Suprapubic skin (tissue), 4 donors: ENCODE measurements around the gene TBC1D17. TPM values are rescaled to one million over a fixed set of nuclear protein-coding genes. Genes with fewer than 3 reads are reported as not detected.
A peak's percentile ranks its signal among the peaks of the same experiment; 100 is the strongest.

Source experiments
- DNase-seq, 2 donors: peaks; one replicate each; pipeline ENCODE4 v3.0.0-alpha.2; 2019; ENCODE audit warnings: low spot score in 2 of 2
- H3K27ac ChIP-seq: fragments of 200-600 bp; sonication (generic); one replicate; pipeline ENCODE4 v1.5.1; 2019
- H3K27me3 ChIP-seq: fragments of 200-600 bp; sonication (generic); one replicate; pipeline ENCODE4 v1.5.1; 2019
- H3K36me3 ChIP-seq: fragments of 200-600 bp; sonication (generic); one replicate; pipeline ENCODE4 v1.5.1; 2019
- H3K4me1 ChIP-seq: fragments of 200-600 bp; sonication (generic); one replicate; pipeline ENCODE4 v1.5.1; 2019
- H3K4me3 ChIP-seq: fragments of 200-600 bp; sonication (generic); one replicate; pipeline ENCODE4 v1.5.1; 2019; ENCODE audit warnings: mild to moderate bottlenecking
- H3K9me3 ChIP-seq: fragments of 200-600 bp; sonication (generic); one replicate; pipeline ENCODE4 v1.5.1; 2019
- EP300 ChIP-seq: sonication (generic); formaldehyde crosslinking; IDR thresholded peaks from one replicate; pipeline ENCODE4 v1.6.1; 2017; ENCODE audit warnings: antibody characterized with exemption
- POLR2A ChIP-seq, 2 donors: fragments of 450-650 bp; IDR thresholded peaks; one replicate each; pipeline ENCODE4 v1.6.1; 2017; ENCODE audit warnings: antibody characterized with exemption in 2 of 2, mild to moderate bottlenecking in 2 of 2, moderate library complexity in 2 of 2
- POLR2AphosphoS5 ChIP-seq, 3 donors: sonication (generic); formaldehyde crosslinking; IDR thresholded peaks; one replicate each; pipeline ENCODE4 v1.6.1; 2017; ENCODE audit warnings: antibody characterized with exemption in 3 of 3
- WGBS: methylation state at CpG from one replicate; pipeline ENCODE4 v1.1.5; 2018; 5-methylcytosine and 5-hydroxymethylcytosine counted together
- total RNA-seq, 4 donors: library from RNA; depleted of rRNA; stranded (reverse); fragments of >200 nt; gene quantifications; one replicate each; pipeline ENCODE4 v1.1.0, GENCODE V29; 2016
- TF ChIP-seq, protein P1 (sequence below), 2 donors: fragments of 200-600 bp in 1 of 2; fragments of 450-650 bp in 1 of 2; sonication (generic) in 1 of 2; IDR thresholded peaks; one replicate each; pipeline ENCODE4 v1.5.1; 2016 to 2019; ENCODE audit warnings: antibody characterized with exemption in 2 of 2, mild to moderate bottlenecking in 1 of 2, moderate library complexity in 1 of 2

The TBC1D17 gene
- total RNA-seq, 4 donors from 2014 or later = 40.5 to 93.4 (median 59.4) TPM

DNA sequence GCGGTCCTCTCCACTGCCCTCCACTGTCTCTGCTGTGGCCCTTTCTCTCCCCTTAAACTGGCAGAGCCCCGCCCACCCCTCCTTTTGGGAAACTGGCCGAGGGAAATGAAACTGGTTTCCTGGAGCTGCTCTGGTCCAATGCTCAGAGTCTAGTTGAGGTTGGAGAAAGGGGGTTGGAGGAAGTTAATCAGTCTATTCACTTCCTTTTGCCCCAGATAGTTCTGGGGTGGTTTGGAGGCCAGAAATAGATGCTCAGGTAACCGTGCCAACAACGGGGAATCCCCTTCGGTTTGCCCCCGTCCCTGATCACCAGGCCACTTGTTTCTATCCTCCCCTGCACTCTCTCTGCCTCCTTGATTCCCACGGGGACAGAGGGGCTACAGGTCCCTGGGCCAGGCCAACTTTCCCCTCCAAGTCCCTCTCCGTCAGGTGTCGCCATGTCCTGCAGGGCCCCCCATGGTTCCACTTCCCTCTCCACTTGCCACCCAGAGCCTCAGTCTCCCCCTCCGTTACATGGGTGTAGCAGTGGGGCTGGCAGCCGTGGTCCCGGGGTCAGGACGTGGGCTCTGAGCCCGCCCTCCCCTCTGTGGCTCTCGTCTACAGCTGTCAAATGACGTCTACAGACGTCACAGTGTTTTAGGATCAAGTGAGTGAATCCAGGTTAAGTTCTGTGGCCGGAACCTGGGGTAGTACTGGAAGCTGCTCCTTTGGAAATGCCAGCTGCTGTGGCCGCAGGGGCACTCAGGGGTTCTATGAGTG lies 19.5 kb downstream of the TBC1D17 start, which contains the start of gene IL4I1:
IL4I1 (minus strand) TSS at position 25 of the 759 bp plus-strand sequence. CDS start 727 bp downstream, outside the sequence.
- no peak for TF ChIP-seq POLR2A (IDR thresholded peaks at IDR 0.05)
- peaks cover 19% of the 10 kb centered on the region for H3K4me1 ChIP-seq
- peak within 1 kb of the TSS; percentile 51 for H3K27ac ChIP-seq
- H3K9me3 ChIP-seq = no peaks in the 10 kb centered on the region
- H3K27me3 ChIP-seq = no peaks in the 10 kb centered on the region
- no peaks in the 10 kb centered on the region for H3K36me3 ChIP-seq
- H3K4me3 ChIP-seq = peak within 1 kb of the TSS; percentile 5
- 19% methylated on average over 19 of the region's 20 CpGs for WGBS
- DNase-seq = no peak

DNA sequence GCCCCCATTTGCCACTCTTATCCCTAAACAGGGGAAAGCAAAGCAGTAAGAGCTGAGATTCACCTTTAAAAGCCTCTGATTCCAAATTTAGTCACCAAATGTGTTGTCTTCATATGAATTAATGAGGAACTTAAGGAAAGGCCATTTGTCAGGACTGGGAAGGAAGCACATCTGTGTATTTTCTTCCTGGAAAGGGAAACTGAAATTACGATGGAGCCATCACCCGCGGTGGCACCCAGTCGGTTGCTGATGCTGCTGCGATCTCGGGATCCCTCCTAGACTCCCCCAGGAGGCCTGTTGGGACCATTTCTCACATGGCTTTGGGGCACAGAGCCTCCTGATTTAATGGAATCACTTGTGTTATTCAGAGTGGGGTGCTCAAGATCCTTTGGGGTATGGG lies 26.6 kb downstream of the TBC1D17 start:
- no peak for DNase-seq
- no peaks in the 10 kb centered on the region for H3K9me3 ChIP-seq
- TF ChIP-seq, protein P1, sequence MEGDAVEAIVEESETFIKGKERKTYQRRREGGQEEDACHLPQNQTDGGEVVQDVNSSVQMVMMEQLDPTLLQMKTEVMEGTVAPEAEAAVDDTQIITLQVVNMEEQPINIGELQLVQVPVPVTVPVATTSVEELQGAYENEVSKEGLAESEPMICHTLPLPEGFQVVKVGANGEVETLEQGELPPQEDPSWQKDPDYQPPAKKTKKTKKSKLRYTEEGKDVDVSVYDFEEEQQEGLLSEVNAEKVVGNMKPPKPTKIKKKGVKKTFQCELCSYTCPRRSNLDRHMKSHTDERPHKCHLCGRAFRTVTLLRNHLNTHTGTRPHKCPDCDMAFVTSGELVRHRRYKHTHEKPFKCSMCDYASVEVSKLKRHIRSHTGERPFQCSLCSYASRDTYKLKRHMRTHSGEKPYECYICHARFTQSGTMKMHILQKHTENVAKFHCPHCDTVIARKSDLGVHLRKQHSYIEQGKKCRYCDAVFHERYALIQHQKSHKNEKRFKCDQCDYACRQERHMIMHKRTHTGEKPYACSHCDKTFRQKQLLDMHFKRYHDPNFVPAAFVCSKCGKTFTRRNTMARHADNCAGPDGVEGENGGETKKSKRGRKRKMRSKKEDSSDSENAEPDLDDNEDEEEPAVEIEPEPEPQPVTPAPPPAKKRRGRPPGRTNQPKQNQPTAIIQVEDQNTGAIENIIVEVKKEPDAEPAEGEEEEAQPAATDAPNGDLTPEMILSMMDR (IDR thresholded peaks at IDR 0.05) = no peak
- TF ChIP-seq POLR2A (IDR thresholded peaks at IDR 0.05) (no peak), EP300 (no peak), POLR2AphosphoS5 (IDR thresholded peaks at IDR 0.05) (no peak)
- no peaks in the 10 kb centered on the region for H3K4me1 ChIP-seq
- no peaks in the 10 kb centered on the region for H3K27me3 ChIP-seq
- peaks cover 27% of the 10 kb centered on the region for H3K36me3 ChIP-seq
- no peak overlapping the region for H3K4me3 ChIP-seq
- 70% methylated on average over 6 of the region's 6 CpGs for WGBS
- H3K27ac ChIP-seq = no peak overlapping the region

DNA sequence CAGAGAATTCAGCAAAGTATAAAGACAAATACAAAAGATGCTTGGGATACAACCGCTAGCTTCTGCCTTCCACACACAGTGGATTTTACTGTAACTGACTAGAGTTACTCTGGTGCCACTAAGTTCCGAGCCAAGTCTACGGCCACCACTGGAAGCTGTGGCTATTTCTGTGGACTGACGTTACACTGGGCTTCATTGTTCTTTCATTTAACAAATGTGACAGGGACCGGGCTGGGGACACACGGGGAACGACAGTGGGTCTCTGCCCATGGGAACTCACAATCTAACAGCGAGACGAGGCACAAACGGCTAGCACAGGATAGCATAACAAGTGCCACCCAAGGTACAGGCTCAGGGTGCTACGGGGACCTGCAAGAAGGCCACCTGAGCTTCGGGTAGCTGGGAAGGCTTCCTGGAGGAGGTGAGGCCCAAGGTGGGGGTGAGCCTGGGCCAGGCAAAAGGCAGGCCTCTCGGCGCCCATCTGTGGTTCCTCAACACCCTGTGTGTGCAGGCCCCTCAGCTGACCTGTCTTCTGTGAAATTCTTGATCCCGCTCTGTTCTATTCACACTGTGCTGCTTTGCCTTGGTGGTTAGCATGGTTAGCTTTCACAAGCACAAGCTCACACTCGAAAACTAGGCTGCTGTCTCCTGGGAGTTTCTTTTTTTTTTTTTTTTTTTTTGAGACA lies 29.5 kb downstream of the TBC1D17 start:
- Histone ChIP-seq H3K36me3 (peaks cover 34% of the 10 kb centered on the region), H3K9me3 (no peaks in the 10 kb centered on the region), H3K27ac (no peak overlapping the region), H3K27me3 (no peaks in the 10 kb centered on the region), H3K4me3 (no peak overlapping the region), H3K4me1 (no peaks in the 10 kb centered on the region)
- 95% methylated on average over 16 of the region's 16 CpGs for WGBS
- TF ChIP-seq POLR2A (IDR thresholded peaks at IDR 0.05) (no peak), POLR2AphosphoS5 (IDR thresholded peaks at IDR 0.05) (no peak), EP300 (no peak)
- TF ChIP-seq, protein P1 (IDR thresholded peaks at IDR 0.05) = no peak
- DNase-seq = no peak

DNA sequence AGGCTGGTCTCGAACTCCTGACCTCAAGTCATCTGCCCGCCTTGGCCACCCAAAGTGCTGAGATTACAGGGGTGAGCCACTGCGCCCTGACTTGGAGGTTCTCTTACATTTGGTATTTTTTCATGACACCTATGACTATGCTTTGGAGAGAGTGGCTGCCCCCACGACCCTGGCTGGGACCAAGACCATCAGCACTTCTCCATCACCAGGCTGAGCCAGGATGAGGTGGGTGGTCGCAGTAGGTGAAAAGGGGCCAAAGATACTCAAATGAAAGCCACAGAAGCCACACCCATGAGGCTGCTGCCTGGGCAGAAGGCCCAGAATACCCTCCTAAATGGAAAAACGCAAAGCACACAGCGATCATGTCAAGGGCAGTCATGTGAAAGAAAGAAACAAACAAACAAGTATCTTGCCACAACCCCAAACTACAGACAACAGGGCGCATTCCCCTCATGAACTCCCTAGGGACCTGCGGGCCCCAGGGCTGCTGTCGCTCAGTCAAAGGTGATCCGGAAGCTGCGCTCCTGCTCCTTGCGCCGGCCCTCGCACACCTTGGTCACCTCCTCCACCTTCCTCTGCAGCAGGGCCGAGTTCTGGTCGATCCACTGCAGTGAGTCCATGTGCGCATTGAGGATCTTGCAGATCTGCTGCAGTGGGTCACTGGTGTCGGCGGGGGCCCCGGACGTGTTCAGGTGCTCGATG lies 30.4 kb downstream of the TBC1D17 start:
- no peaks in the 10 kb centered on the region for H3K4me1 ChIP-seq
- WGBS = 91% methylated on average over 23 of the region's 23 CpGs
- H3K27me3 ChIP-seq = no peaks in the 10 kb centered on the region
- H3K4me3 ChIP-seq = no peak overlapping the region
- H3K9me3 ChIP-seq = no peaks in the 10 kb centered on the region
- H3K27ac ChIP-seq = no peak overlapping the region
- TF ChIP-seq POLR2A (IDR thresholded peaks at IDR 0.05) (no peak), POLR2AphosphoS5 (IDR thresholded peaks at IDR 0.05) (no peak), EP300 (no peak)
- TF ChIP-seq, protein P1 (IDR thresholded peaks at IDR 0.05) = no peak
- peaks cover 38% of the 10 kb centered on the region for H3K36me3 ChIP-seq
- DNase-seq = no peak

DNA sequence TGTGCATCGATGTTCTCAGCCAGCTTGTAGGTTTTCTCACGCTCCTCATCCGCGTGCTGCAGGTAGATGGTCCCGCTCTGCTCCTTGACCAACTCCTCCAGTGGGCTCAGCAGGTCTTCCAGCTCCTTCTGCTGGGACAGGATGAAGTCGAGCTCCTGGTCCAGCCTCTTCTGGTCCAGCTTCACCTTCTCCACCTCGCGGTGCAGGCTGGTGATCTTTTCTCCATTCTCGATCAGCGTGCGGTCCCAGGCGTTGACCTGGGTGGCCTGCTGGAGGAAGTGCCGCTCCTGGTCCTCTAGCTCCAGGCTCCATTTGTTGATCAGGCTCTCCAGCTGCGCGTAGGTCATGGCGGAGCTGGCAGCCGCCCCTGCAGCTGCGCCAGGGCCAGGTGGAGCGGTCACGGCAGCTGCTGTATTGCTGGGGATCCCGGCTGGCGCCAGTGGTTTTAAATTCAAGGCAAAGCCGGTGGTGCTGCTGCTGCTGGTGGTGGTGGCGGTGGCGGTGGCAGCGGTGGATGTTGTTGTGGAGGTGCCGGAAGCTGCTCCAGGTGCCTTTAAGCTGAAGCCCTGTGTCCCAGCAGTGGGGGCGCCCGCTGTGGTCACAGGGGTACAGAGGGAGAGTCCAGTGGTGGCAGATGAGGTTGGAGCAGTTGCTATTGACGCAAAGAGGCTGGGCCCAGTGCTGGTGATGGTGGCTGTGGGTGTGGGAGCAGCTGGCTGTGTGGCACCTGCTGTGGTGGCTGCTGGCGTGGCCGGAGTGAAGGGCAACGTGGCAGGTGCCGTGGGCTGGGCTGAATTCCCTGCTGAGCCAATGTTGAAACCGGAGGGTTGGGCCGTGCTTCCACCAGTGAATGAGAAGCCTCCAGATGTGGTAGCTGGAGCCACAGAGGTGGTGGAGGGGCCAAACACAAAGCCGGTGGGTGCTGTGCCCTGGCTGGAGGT lies 31.2 kb downstream of the TBC1D17 start:
- Histone ChIP-seq H3K4me1 (no peaks in the 10 kb centered on the region), H3K4me3 (no peak overlapping the region), H3K27me3 (no peaks in the 10 kb centered on the region), H3K27ac (no peak overlapping the region), H3K9me3 (no peaks in the 10 kb centered on the region), H3K36me3 (peaks cover 47% of the 10 kb centered on the region)
- 94% methylated on average over 28 of the region's 37 CpGs for WGBS
- DNase-seq = no peak
- TF ChIP-seq, protein P1 (IDR thresholded peaks at IDR 0.05) = no peak
- TF ChIP-seq POLR2AphosphoS5 (IDR thresholded peaks at IDR 0.05) (no peak), POLR2A (IDR thresholded peaks at IDR 0.05) (no peak), EP300 (no peak)
